GM23338 (cell line): ENCODE results near the gene LIPT1.
A peak's percentile ranks its signal among the peaks of the same experiment; 100 is the strongest.

Experiments used
- CREB1 ChIP-seq: fragments of 250-450 bp; sonication (Bioruptor Pico); IDR thresholded peaks from 2 replicates; pipeline ENCODE4 v1.5.0; 2020; ENCODE audit warnings: low read depth, mild to moderate bottlenecking, moderate library complexity
- EZH2 ChIP-seq: fragments of 200-600 bp; sonication (generic); IDR thresholded peaks from one replicate; pipeline ENCODE4 v1.8.0; 2017; ENCODE audit warnings: antibody characterized with exemption, mild to moderate bottlenecking, low read depth; ENCODE audit not compliant: unreplicated experiment
- EZH2phosphoT487 ChIP-seq: fragments of 200-600 bp; sonication (generic); IDR thresholded peaks from one replicate; pipeline ENCODE4 v1.8.1; 2018; ENCODE audit warnings: antibody characterized with exemption; ENCODE audit not compliant: unreplicated experiment
- JUNB ChIP-seq: IDR thresholded peaks from one replicate; pipeline ENCODE4 v1.6.1; 2016; ENCODE audit warnings: antibody characterized with exemption; ENCODE audit not compliant: unreplicated experiment
- NANOG ChIP-seq: IDR thresholded peaks from 2 replicates; pipeline ENCODE4 v1.6.1; 2016; ENCODE audit warnings: antibody characterized with exemption, borderline replicate concordance
- POLR2AphosphoS5 ChIP-seq: IDR thresholded peaks from 2 replicates; pipeline ENCODE4 v1.6.1; 2016; ENCODE audit warnings: antibody characterized with exemption, low read depth
- REST ChIP-seq: IDR thresholded peaks from one replicate; pipeline ENCODE4 v1.6.1; 2018; ENCODE audit warnings: antibody characterized with exemption; ENCODE audit not compliant: unreplicated experiment
- ZNF114 ChIP-seq: fragments of 250-450 bp; sonication (Bioruptor Pico); IDR thresholded peaks from 2 replicates; pipeline ENCODE4 v1.5.0; 2020; ENCODE audit warnings: mild to moderate bottlenecking, moderate library complexity
- ZNF462 ChIP-seq: fragments of 250-450 bp; sonication (Bioruptor Pico); IDR thresholded peaks from 2 replicates; pipeline ENCODE4 v1.5.0; 2020; ENCODE audit warnings: mild to moderate bottlenecking, moderate library complexity
- TF ChIP-seq, protein P1 (sequence below), 2 experiments: fragments of 200-600 bp in 1 of 2; sonication (generic) in 1 of 2; conservative IDR thresholded peaks; 2 replicates each; pipeline versions ENCODE4 v1.5.1 to v1.6.1; 2016 to 2017; ENCODE audit warnings: antibody characterized with exemption in 2 of 2, low read depth in 2 of 2, mild to moderate bottlenecking in 2 of 2, moderate library complexity in 1 of 2

DNA sequence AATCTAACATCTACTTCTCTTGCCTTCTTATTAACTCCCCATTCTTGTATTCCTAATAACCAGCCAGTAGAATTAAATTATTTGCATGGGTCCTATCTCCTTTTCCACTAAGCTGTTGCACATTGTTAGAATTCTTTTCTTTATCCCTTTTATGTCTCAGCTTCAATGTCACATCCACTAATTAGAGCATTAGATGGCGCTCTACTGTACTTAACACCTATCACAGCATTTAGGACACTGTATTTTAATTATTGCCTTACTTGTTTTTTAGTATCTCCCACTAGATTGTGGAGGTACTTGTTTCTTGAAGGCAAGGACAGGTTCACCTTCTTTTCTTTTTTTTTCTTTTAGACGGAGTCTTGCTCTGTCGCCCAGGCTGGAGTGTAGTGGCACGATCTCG lies 3.8 kb downstream of the LIPT1 start:
- TF ChIP-seq, protein P1, sequence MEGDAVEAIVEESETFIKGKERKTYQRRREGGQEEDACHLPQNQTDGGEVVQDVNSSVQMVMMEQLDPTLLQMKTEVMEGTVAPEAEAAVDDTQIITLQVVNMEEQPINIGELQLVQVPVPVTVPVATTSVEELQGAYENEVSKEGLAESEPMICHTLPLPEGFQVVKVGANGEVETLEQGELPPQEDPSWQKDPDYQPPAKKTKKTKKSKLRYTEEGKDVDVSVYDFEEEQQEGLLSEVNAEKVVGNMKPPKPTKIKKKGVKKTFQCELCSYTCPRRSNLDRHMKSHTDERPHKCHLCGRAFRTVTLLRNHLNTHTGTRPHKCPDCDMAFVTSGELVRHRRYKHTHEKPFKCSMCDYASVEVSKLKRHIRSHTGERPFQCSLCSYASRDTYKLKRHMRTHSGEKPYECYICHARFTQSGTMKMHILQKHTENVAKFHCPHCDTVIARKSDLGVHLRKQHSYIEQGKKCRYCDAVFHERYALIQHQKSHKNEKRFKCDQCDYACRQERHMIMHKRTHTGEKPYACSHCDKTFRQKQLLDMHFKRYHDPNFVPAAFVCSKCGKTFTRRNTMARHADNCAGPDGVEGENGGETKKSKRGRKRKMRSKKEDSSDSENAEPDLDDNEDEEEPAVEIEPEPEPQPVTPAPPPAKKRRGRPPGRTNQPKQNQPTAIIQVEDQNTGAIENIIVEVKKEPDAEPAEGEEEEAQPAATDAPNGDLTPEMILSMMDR (conservative IDR thresholded peaks at IDR 0.05; ENCODE audit: low read depth in 2 of 2): peak; percentile 42 to 51
- TF ChIP-seq ZNF114 (CRISPR knock-in tag): no peak
- no peak for TF ChIP-seq JUNB
- TF ChIP-seq POLR2AphosphoS5: no peak
- TF ChIP-seq REST: no peak
- no peak for TF ChIP-seq EZH2
- TF ChIP-seq EZH2phosphoT487: no peak
- no peak for TF ChIP-seq NANOG
- no peak for TF ChIP-seq ZNF462 (CRISPR knock-in tag)
- no peak for TF ChIP-seq CREB1
